Measurements from ENCODE around the gene GALNT10. TPM values are rescaled to one million over a fixed set of nuclear protein-coding genes. Genes with fewer than 3 reads are reported as not detected.

The GALNT10 gene
- total and polyA plus RNA-seq, 2 donors (not counting 1 experiment from before 2014, with no cell fraction given), result 18.3 to 35.8 TPM

DNA sequence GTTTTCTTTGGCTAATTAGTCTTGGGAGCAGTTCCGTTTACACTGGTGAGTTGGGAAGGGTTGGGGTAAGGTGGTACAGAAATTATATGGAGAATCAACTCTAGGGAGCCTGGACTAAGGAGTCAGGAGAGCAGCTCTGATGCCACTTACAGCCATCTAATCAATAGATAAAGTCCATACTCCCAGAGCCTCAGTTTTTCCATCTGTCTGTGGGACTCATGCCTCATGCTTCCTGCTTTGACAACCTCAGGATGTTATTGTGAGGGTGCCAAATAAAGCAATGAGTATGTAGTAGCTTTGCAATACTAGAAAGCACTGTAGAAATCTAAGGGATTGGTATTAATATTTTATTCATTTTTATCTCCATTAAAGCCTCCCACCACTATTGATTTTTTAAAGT, 105.0 kb downstream of the GALNT10 start:
- Histone ChIP-seq H3K79me2 (ENCODE audit: control insufficient read depth, insufficient read depth, low read length) (no peaks in the 10 kb centered on the region), H3K9ac (ENCODE audit: insufficient read depth, low read length) (no peak overlapping the region), H3K4me3 (replicated peaks in 1 of 4; ENCODE audit: control extremely low read depth in 1 of 4, insufficient read depth in 1 of 4, low read depth in 3 of 4, low read length in 4 of 4) (no peak overlapping the region), H3K27me3 (ENCODE audit: control insufficient read depth, insufficient read depth, low read length) (no peaks in the 10 kb centered on the region), H3K9me3 (ENCODE audit: control insufficient read depth, insufficient read depth, low read depth, low read length) (no peaks in the 10 kb centered on the region), H3K4me1 (ENCODE audit: control insufficient read depth, extremely low read depth, insufficient read depth, low read length) (no peaks in the 10 kb centered on the region), H3K4me2 (ENCODE audit: extremely low read depth, insufficient read depth, low read length) (no peak overlapping the region), H3K27ac (ENCODE audit: insufficient read depth, low read length) (no peak overlapping the region), H2AFZ (ENCODE audit: low read length) (no peak overlapping the region), H4K20me1 (ENCODE audit: control insufficient read depth, extremely low read depth, insufficient read depth, low read length) (no peaks in the 10 kb centered on the region), H3K36me3 (ENCODE audit: control insufficient read depth, insufficient read depth, low read length) (peaks cover 2% of the 10 kb centered on the region)
- DNase-seq (ENCODE audit: low read depth in 2 of 2), result no peak
- TF ChIP-seq EZH2 (IDR thresholded peaks at IDR 0.05; ENCODE audit: low read length, missing control alignments), result no peak
- TF ChIP-seq, protein P1, sequence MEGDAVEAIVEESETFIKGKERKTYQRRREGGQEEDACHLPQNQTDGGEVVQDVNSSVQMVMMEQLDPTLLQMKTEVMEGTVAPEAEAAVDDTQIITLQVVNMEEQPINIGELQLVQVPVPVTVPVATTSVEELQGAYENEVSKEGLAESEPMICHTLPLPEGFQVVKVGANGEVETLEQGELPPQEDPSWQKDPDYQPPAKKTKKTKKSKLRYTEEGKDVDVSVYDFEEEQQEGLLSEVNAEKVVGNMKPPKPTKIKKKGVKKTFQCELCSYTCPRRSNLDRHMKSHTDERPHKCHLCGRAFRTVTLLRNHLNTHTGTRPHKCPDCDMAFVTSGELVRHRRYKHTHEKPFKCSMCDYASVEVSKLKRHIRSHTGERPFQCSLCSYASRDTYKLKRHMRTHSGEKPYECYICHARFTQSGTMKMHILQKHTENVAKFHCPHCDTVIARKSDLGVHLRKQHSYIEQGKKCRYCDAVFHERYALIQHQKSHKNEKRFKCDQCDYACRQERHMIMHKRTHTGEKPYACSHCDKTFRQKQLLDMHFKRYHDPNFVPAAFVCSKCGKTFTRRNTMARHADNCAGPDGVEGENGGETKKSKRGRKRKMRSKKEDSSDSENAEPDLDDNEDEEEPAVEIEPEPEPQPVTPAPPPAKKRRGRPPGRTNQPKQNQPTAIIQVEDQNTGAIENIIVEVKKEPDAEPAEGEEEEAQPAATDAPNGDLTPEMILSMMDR (conservative IDR thresholded peaks at IDR 0.05 in 1 of 2, IDR thresholded peaks at IDR 0.05 in 1 of 2; ENCODE audit: low read depth in 1 of 2, low read length in 2 of 2), result no peak

DNA sequence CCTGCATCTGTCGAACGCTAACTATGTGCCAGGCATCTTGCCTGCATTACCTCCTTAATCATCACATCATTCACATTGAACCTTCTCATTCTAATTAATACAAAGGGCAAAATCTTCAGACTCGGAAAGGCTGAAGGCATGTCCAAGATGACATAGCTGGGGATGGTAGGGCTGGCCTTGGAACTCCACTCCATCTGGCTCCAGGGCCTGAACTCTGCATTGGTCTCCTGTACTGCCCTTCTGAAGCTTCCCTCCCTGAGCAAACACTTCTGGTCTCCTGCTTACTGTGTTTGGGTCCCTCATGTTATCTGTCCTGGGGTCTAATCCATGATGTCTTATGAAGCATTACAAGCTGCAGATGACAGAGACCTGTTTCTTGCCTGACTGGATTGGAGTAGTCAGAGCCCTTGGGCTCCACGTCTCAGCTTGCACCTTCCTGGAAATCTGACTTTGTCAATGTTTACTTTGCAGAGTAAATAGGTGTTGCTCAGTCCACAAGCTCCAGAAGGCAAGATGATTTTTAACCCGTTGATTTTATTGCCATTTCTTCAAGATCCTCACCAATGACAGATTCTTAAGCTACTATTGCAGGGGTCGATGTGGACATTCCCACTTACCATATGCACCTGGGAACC, 106.1 kb downstream of the GALNT10 start:
- no peak for DNase-seq (ENCODE audit: low read depth in 2 of 2)
- H3K9ac ChIP-seq (ENCODE audit: insufficient read depth, low read length), result no peak overlapping the region
- H3K4me3 ChIP-seq (replicated peaks in 1 of 4; ENCODE audit: control extremely low read depth in 1 of 4, insufficient read depth in 1 of 4, low read depth in 3 of 4, low read length in 4 of 4), result no peak overlapping the region
- TF ChIP-seq, protein P1 (conservative IDR thresholded peaks at IDR 0.05 in 1 of 2, IDR thresholded peaks at IDR 0.05 in 1 of 2; ENCODE audit: low read depth in 1 of 2, low read length in 2 of 2), result no peak
- TF ChIP-seq EZH2 (IDR thresholded peaks at IDR 0.05; ENCODE audit: low read length, missing control alignments), result no peak
- H3K4me2 ChIP-seq (ENCODE audit: extremely low read depth, insufficient read depth, low read length), result no peak overlapping the region
- H2AFZ ChIP-seq (ENCODE audit: low read length), result no peak overlapping the region
- no peaks in the 10 kb centered on the region for H3K79me2 ChIP-seq (ENCODE audit: control insufficient read depth, insufficient read depth, low read length)
- H3K4me1 ChIP-seq (ENCODE audit: control insufficient read depth, extremely low read depth, insufficient read depth, low read length), result no peaks in the 10 kb centered on the region
- no peaks in the 10 kb centered on the region for H3K9me3 ChIP-seq (ENCODE audit: control insufficient read depth, insufficient read depth, low read depth, low read length)
- no peaks in the 10 kb centered on the region for H3K27me3 ChIP-seq (ENCODE audit: control insufficient read depth, insufficient read depth, low read length)
- H3K36me3 ChIP-seq (ENCODE audit: control insufficient read depth, insufficient read depth, low read length), result peaks cover 2% of the 10 kb centered on the region
- no peaks in the 10 kb centered on the region for H4K20me1 ChIP-seq (ENCODE audit: control insufficient read depth, extremely low read depth, insufficient read depth, low read length)
- no peak overlapping the region for H3K27ac ChIP-seq (ENCODE audit: insufficient read depth, low read length)

DNA sequence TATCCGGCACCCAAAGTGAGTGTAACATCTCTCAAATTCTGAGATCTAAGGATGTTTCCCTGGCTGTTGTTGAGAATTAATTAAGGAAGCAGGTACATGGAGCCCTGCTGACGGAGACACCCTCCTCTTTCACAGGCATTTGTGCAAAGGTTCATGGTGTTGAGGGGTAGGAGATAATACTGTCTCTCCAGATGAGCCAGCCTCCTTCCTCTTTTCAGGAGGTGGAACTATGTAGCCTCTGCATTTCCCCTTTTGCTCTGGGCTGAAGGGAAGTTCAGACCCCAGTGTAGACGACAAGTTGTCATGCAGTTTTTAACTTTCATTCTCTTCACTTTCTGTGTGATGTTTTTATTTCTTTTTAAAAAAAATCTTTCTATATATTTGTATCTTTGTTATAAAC, 107.5 kb downstream of the GALNT10 start:
- Histone ChIP-seq H3K79me2 (ENCODE audit: control insufficient read depth, insufficient read depth, low read length) (no peaks in the 10 kb centered on the region), H3K9ac (ENCODE audit: insufficient read depth, low read length) (no peak overlapping the region), H3K9me3 (ENCODE audit: control insufficient read depth, insufficient read depth, low read depth, low read length) (no peaks in the 10 kb centered on the region), H3K4me2 (ENCODE audit: extremely low read depth, insufficient read depth, low read length) (no peak overlapping the region), H3K4me1 (ENCODE audit: control insufficient read depth, extremely low read depth, insufficient read depth, low read length) (peaks cover 2% of the 10 kb centered on the region), H4K20me1 (ENCODE audit: control insufficient read depth, extremely low read depth, insufficient read depth, low read length) (no peaks in the 10 kb centered on the region), H3K27ac (ENCODE audit: insufficient read depth, low read length) (no peak overlapping the region), H3K36me3 (ENCODE audit: control insufficient read depth, insufficient read depth, low read length) (peaks cover 2% of the 10 kb centered on the region), H3K4me3 (replicated peaks in 1 of 4; ENCODE audit: control extremely low read depth in 1 of 4, insufficient read depth in 1 of 4, low read depth in 3 of 4, low read length in 4 of 4) (no peak overlapping the region), H2AFZ (ENCODE audit: low read length) (no peak overlapping the region), H3K27me3 (ENCODE audit: control insufficient read depth, insufficient read depth, low read length) (no peaks in the 10 kb centered on the region)
- TF ChIP-seq, protein P1 (conservative IDR thresholded peaks at IDR 0.05 in 1 of 2, IDR thresholded peaks at IDR 0.05 in 1 of 2; ENCODE audit: low read depth in 1 of 2, low read length in 2 of 2), result no peak
- no peak for TF ChIP-seq EZH2 (IDR thresholded peaks at IDR 0.05; ENCODE audit: low read length, missing control alignments)
- no peak for DNase-seq (ENCODE audit: low read depth in 2 of 2)

Data from fibroblast of lung (primary cell).